GM19324 (cell line): Measurements from ENCODE around the gene PLAC9.
"Not testable (repeated sequence)": the region's sequence is repeated elsewhere in the genome, so short reads cannot be mapped to it uniquely, and the experiment has no call there.

Experiments used
- ATAC-seq: cut with Tn5 transposase; IDR thresholded peaks from one replicate; pipeline ENCODE4 v1.9.1; 2021; ENCODE audit warnings: mild to moderate bottlenecking, moderate library complexity; ENCODE audit not compliant: unreplicated experiment, low FRiP score

Gene PLAC9

GRCh38 chr10:80137920-80138319, 5.4 kb downstream of the PLAC9 start:
- no peak for ATAC-seq

- no peak for ATAC-seq
Observed at GRCh38 chr10:80139265-80139664, 6.7 kb downstream of the PLAC9 start.

DNA sequence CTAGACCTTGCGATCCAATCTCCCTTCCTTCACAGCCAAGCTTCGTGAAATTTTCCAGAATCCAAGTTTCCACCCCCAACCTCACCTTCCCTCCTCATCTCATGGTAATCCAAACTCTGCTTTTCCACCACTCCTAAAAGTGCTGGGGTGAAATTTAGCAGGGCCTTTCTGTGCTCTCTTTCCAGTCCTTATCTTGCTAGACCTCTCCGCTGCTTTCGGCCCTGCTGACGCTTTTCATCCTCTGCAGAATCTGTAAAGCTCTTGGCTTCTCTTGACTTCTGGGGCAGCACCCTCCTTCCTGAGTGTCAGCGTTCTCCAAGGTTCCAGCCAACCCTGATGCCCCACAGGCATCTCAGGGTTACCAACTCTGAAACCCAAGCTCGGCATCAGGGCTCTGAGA, 7.7 kb downstream of the PLAC9 start:
- ATAC-seq: no peak

DNA sequence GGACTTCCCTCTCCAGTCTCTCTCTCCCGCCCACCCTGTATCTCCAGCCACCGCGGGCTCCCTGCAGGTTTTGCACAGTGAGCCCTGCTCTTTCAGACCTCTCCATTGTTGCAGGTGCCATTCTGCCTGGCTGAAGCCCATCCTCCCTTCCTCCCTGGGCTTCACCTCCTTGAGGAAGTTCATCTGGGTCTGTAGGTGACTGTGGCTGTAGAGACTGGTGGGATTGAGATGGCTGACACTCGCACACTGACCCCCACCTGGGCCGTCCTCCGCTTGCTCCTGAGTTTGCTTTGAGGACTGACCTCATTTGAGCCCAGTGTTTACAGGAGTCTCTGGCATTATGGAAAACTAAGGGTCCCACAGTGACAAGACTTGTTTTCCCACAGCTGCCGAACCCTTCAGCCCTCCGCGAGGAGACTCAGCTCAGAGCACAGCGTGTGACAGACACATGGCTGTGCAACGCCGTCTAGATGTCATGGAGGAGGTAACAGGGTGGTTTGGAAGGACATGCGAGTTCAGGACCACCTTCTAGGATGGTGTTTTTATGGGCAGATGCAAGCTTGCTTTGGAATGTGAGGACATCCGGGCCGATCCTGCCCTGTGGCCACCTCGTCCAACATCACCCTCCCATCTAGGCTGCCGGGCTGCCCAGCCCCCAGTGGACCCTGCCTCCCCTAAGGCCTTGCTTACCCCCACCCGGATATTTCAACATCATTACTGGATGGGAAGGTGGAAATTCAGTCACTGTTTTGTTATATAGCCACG, 9.3 kb downstream of the PLAC9 start:
- ATAC-seq: no peak

DNA sequence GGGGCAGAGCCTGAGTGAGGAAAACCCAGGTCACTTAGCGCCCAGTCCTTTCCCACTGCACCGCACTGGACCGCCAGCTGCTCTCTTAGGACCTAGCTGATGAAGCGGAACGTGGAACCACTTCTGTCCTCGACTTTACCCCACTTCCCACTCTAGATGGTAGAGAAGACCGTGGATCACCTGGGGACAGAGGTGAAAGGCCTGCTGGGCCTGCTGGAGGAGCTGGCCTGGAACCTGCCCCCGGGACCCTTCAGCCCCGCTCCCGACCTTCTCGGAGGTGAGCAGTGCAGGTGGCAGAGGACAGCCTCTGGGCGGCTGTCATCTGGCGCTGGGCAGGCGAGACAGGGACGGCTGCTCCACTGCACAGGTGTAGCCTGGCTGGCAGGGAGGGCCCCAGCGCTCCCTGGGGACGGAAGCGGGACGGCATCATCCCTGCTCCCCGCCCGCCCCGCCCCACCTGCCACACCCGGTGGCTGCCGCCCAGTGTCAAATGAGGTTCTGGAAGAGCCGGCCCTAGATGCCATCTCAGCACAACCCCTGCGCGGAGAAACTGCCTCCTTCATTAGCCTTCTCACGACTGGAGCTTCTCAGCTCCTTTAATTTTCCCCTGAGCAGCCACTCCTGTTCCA, 11.7 kb downstream of the PLAC9 start:
- ATAC-seq: peak; percentile 59

- peak; percentile 39 for ATAC-seq
Observed at GRCh38 chr10:80144696-80145131, 12.2 kb downstream of the PLAC9 start.

- ATAC-seq: not testable (repeated sequence)
Observed at GRCh38 chr10:80145406-80146308, 13.1 kb downstream of the PLAC9 start.

DNA sequence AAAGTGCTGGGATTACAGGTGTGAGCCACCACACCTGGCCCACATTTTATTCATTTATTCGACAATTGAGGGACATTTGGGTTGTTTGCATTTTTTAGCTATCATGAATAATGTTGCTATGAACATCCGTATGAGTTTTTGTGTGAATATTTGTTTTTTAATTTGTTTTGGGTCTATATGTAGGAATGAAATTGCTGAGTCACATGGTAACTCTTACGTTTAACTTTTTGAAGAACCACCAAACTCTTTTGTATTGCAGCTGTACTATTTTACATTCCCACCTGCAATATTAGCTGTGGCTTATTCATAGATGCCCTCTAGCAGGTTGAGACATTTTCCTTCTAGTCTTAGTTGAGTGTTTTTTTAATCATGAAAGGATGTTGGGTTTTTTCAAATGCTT, 14.4 kb downstream of the PLAC9 start:
- ATAC-seq: no peak

- ATAC-seq: no peak
Observed at GRCh38 chr10:80148166-80148805, 15.8 kb downstream of the PLAC9 start.

DNA sequence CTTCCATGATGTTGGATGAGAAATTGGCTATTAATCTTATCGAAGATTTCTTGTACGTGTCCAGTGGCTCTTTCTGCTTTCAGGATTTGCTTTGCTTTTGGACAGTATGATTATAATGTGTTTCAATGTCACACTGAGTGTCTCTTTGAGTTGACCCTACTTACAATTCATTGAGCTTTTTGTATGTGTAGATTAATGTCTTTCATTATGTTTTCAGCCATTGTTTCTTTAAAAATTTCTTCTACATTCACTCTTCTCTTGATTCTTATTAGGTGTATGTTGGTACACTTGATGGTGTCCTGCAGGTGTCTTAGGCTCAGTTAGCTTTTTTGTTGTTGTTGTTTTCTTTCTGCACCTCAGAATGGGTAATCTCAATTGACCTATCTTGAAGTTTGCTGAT, 16.6 kb downstream of the PLAC9 start:
- ATAC-seq: no peak

DNA sequence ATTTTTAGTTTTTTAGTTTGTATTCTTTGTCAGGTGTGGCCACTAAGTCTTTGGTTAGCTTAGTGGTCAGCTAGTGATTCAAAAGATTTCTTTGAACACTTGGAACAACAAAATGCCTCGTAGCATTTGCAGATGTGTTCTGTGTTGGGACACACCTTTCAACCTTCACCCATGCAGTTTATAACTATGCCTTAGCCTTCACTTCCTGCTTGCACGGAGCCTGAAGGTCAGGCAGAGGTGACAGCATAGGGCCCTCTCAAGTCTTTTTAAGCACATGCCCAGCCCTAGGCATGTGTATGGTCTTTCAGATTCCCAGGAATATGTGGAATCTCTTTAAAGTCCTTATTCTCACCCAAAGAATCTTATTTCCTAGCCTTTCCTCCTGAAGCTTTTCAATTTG, 17.6 kb downstream of the PLAC9 start:
- no peak for ATAC-seq

DNA sequence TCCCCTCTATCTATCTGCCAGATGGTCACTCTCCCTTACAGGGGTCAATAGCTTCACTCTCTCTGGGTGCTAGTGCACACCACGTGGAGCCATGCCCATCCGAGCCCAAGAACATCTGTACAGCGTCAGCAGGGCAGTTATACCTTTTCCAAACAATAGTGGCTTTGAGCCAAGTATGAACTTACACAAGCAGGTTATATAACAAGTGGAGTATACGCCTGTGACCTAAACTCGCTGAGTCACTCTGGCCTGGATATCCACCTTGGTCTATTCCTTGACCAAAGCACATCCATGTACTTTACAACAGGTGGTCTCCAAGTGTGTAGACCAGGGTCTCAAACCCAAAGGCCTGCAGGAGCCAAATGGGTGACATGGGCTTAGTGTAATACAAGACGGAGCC, 20.3 kb downstream of the PLAC9 start:
- ATAC-seq: no peak

DNA sequence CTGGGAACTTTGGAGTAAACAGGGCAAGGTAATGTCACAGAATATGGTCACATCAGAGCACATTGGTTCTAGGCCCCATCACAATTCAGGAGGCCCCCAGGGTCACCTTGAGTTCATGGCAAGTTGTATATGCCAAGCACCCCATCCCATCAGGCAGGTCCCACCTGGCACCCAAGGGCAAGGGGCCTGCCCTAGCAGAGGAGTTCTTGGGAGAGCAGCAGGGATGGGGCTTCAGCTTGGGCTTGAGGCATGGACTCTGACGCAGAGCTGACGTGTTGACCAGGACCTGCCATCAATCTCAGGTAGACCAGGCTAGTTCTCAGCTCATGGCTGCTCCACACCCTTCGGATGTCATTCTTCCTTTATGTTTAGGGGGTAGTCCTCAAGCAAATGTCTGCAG, 20.9 kb downstream of the PLAC9 start:
- ATAC-seq: no peak

DNA sequence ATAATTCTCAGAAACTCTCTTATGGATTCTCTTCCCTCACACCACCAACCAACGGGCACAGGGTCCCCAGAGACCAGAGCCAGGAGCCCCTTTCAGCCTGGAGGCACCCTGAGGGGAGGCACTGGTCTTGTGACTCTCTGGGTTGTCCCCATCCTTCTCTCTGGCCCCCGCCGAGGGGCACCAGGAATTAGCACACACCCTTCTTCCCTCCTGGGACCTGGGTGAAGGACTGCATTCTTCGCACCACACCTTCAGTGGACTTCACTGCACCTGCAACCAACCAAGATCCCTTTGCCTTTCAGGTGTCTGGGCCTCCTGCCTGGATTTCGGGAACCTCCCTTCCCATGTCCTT, 22.1 kb downstream of the PLAC9 start:
- ATAC-seq: no peak

DNA sequence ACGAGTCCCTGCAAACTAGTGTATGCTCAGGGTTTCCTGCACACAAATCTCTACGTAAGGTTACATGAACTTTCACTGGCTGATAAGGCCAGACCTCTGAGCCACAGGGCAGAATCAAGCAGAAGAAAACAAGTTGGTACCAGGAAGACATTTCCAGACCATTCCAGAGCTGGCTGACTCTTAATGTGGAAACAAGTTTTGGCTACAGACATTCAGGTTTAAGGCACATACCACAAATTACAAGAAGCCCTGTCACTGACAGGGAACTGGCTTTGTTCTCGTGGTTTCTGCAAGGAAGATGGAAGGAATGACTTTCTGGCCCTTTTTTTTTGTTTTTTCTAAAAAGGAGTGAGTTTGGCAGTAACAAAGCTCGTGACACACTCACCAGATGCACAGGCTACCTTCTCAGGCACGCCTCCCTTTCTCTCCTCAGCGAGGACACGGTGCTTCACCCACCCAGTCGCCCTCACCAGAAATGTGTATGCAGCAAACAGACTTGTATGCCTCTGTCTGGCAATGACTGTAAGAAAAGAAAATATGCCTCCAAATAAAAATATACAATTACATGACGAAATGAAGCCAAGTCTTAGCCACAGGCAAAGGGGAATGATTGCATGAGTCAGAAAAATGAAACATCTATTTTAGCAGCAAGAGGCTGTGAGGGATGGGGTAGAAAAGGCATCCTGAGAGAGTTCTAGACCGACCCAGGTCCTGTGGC, 22.6 kb downstream of the PLAC9 start:
- no peak for ATAC-seq

GRCh38 chr10:80155696-80156215, 23.2 kb downstream of the PLAC9 start:
- no peak for ATAC-seq

DNA sequence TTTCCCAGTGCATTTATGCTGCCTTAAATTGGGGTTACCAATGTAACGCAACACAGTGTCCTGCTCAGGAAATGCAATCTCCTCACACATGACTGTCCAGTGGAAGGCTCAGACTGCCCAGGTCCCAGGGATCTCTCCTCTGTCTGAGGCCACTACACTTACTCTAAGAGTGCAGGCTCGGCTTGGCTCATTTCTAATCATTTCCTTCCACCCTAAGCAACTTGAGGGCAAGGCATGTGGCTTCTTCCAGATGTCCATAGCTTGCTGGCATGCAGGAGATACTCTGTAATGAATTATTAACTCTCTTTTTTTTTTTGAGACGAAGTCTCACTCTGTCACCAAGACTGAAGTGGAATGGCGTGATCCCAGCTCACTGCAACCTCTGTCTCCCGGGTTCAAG, 23.7 kb downstream of the PLAC9 start:
- no peak for ATAC-seq

DNA sequence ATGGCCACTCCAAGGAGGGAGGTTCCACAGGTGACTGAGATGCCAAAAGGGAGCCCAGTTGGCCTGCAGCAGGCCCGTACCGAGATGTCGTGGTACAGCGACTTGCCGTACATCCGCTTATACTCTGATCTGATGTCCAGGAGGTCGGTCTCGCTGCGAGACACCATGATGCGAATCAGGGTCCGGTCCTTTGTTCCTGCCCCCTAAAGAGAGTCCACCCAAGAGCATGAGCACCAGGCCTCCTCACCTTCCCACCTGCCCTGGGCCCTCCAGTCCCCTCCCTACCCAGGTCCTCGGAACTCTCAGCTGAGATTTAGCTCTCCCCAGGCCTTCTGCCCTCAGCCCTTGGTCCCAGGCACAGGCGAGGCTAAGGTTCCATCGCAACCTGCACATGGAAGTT, 25.0 kb downstream of the PLAC9 start:
- no peak for ATAC-seq

DNA sequence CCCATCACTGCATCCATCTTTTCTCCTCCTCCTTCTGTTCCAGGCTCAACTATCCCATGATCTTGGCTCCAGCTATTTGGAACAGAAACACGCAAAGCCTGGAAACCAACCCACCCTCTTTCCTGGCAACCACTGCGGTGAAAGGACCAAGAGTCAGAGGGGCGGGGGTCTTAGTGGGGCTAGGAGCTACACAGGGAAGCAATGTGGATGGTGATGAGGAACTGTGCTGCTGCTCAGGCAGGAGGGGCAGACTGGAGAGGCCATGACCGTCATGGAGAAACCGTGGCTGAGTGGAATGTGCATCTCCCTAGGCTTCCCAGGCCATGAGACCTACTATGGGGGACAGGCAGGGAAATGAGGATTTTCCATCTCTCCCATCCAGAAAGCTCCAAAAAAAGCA, 25.6 kb downstream of the PLAC9 start:
- ATAC-seq: no peak

GRCh38 chr10:80158598-80159127, 26.1 kb downstream of the PLAC9 start:
- ATAC-seq: no peak
